Suprapubic skin (tissue), 3 donors: ENCODE measurements around the gene NEU4.

Source experiments
- CTCF ChIP-seq, 2 donors: fragments of 200-600 bp in 1 of 2; fragments of 450-650 bp in 1 of 2; sonication (generic) in 1 of 2; IDR thresholded peaks; one replicate each; pipeline ENCODE4 v1.5.1; 2016 to 2019; ENCODE audit warnings: antibody characterized with exemption in 2 of 2, mild to moderate bottlenecking in 1 of 2, moderate library complexity in 1 of 2
- POLR2A ChIP-seq, 2 donors: fragments of 450-650 bp; IDR thresholded peaks; one replicate each; pipeline ENCODE4 v1.6.1; 2017; ENCODE audit warnings: antibody characterized with exemption in 2 of 2, mild to moderate bottlenecking in 2 of 2, moderate library complexity in 2 of 2

GRCh38 chr2:241762321-241762932 is 46.6 kb upstream of the NEU4 start:
- TF ChIP-seq POLR2A (IDR thresholded peaks at IDR 0.05) (no peak), CTCF (IDR thresholded peaks at IDR 0.05) (no peak)
